GM13977 (cell line): ENCODE measurements around the gene LYPD6.

Experiments used
- DNase-seq: peaks from one replicate; pipeline ENCODE4 v3.0.0; 2012; ENCODE audit warnings: low spot score
- CTCF ChIP-seq: IDR thresholded peaks from 2 replicates; pipeline ENCODE4 v1.5.1; 2012; ENCODE audit warnings: mild to moderate bottlenecking, control low read depth; ENCODE audit not compliant: insufficient read depth; ENCODE audit errors: extremely low read depth, missing control alignments
- in situ Hi-C: fragments of 300-500 bp; cut with MboI; formaldehyde crosslinking; loops from one replicate; pipeline ENCODE4 v1.12.0; 2022; ENCODE audit warnings: low sequenced_read_pairs, low pct_unique_long_range_greater_than_20kb, mixed read lengths, inconsistent platforms; ENCODE audit not compliant: unreplicated experiment

The LYPD6 gene

GRCh38 chr2:149420053-149420963 is 89.9 kb downstream of the LYPD6 start:
- in situ Hi-C loops = no loop called here
- TF ChIP-seq CTCF = no peak
- DNase-seq = no peak

- no peak for TF ChIP-seq CTCF
- no peak for DNase-seq
- in situ Hi-C loops = no loop called here
Observed at GRCh38 chr2:149421791-149422190, 91.4 kb downstream of the LYPD6 start.

- no peak for DNase-seq
- in situ Hi-C loops = no loop called here
- no peak for TF ChIP-seq CTCF
Observed at GRCh38 chr2:149422337-149422990, 92.1 kb downstream of the LYPD6 start.

- no peak for DNase-seq
Observed at GRCh38 chr2:149422991-149423338, 92.6 kb downstream of the LYPD6 start.

GRCh38 chr2:149423630-149424029 is 93.2 kb downstream of the LYPD6 start:
- TF ChIP-seq CTCF = no peak
- in situ Hi-C loops = no loop called here
- DNase-seq = no peak

More at GRCh38 chr2:149422991-149423338, 92.6 kb downstream of the LYPD6 start:
- in situ Hi-C loops = no loop called here
- no peak for TF ChIP-seq CTCF

- in situ Hi-C loops = no loop called here
- DNase-seq = no peak
- no peak for TF ChIP-seq CTCF
Observed at GRCh38 chr2:149427387-149427786, 97.0 kb downstream of the LYPD6 start.
